G401.6 (cell line): ENCODE data around the gene CDYL.

Experiments
- FAIRE-seq: peaks from 2 replicates; lab custom pipeline; 2012; peaks lifted over from hg19 to GRCh38; lab: Jason Lieb, UNC

Gene CDYL

DNA sequence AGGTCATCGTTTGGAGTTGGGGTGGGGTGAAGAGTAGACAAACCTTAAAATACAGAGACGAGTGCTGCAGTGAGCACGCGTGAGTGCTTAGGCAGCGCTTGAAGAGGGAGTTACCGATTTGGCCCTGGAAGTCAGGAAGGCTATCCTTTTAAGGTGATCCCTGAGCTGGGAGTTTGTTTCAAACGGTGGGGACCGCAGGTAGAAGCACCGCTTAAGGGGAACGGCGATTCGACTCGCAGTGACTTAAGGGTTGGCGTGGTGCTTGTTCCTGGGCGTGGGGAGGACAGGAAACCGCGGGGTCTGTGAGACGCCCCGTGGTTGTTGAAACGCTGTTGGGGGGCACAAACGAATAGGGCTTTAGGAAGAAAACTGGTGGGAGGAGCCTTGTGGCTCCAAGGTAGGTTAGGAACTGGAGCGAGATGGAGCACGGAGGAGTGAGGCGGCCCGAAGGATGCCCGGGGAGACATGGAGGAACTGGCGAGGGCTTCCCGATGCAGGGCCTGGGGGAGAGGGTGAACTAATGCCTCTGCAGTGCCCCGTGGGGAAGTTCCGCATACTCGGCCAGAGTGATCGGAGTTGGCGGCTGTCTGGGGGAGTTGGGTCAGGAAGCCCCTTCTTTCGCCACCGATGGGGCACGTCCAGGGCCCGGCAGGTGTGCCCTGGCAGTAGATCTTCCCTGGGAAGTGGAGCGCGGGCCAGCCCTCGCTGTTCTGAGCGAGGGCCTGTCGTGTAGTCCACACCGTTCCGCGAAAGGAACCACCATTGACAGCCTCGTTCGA lies 1.3 kb upstream of the CDYL start:
- no peak for FAIRE-seq

DNA sequence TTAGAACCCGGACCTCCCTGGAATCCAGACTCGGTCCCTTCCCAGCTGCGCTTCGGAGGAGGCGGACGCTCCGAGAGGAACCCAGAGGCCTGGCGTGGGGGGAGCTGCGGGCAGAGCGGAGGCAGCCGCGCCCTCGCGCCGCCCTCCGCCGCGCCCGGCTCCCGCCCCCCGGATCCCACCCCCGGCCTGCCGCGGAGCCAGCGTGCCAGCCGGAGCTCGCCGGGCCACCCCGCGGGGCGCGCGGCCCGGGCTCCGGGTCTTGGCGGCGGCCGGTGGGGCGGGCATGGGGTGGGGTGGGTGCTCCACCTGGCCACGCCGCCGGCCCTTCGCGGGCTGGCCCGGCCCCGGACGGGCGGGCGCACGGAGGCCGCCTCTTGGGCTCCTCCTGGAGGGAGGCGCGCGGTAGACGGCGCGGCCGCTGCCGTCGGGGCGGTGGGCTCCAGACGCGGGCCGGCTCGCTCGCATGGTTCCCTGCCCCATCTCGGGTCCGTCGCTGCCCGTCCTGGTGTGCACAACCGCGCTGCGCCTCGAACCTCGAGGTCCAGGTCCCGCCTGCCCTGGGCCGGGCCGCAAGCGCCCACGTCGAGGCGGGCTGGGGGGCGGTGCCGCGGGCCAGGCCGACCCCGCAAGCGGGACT lies 592 bp upstream of the CDYL start:
- no peak for FAIRE-seq

DNA sequence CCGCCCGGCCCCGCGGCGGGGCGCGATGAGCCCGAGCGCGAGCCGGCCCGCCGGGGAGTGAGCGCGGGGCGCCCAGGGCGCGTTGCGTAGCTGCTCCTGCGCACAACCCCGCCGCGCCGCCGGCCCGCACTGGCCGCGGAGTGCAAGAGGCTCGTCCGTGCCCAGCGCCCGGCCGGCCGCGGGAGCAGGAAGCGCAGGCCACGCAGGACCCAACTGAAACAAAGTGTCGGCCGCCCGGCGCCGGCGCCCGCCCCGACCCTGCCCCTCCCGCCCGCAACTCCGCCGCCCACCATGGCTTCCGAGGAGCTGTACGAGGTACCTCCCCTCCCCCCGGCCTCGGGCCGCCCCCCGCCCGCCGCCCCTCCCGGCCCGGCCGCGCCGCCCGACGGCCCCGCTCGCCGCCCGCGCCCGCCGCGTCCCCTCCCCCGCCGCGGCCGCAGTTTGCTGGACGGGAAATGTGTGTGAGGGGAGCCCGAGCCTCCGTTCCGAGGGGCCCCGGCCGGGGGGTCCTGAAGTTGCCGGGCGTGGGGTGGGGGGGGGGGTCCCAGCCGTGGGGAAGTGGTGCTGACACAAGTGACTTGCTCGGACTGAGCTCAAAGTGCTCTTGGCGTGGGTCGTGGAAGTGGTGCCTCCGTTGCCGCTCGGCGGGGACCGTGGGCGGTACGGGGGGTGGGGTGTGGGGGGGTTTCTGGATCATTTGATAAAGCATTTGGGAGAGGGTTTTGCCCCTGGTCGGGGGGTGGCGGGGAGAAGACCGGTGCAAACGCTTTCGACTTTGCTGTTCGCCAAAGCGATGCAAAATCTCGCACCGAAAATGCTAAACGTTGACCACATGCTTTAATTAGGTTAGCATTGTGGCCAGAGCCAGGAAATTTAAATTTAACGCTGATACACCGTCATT lies 539 bp downstream of the CDYL start:
- no peak for FAIRE-seq

DNA sequence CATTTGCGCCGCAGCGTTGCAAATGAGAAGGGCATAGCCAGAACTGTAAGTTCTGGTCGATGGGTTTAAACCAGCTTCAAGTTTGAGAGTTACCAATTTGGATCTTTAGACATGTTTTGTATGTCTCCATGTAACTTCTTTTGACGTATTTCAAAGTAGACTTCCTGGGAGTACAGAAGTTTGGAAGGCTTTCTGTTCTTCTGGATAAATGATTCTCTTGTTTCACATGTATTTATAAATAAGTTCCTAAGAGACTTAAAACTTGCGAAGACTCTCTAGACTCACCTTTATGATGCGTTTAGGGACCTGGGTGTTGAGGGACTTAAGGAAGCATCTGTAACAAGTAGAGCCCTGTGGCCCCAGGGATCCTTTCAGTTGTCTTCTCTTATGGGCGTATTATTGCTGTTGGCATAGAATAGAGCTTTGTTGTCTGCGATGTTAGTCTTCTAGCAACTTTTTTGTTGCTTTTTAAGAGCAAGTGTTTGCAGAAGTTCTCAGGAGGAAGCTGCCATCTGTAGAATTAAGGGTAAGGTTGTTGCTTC lies 1.3 kb downstream of the CDYL start:
- no peak for FAIRE-seq

DNA sequence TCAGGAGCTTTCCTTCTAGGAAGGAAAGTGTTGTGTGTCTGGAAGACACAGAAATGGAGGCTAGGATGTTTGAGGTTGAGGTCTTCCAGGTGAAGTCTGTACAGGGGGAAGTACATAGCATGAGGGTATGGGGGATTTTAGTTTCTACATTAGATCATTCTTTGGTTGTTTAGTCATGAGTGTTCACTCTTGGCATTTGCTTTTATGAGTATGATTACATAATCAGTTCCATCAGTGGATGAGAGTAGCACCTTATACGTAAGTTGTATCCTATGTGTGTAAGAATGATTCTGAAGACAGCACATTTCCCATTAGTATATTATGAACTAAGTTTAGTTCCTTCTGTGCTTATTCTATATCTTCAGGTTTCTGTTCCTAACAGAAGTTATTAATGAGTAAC lies 1.9 kb downstream of the CDYL start:
- no peak for FAIRE-seq

DNA sequence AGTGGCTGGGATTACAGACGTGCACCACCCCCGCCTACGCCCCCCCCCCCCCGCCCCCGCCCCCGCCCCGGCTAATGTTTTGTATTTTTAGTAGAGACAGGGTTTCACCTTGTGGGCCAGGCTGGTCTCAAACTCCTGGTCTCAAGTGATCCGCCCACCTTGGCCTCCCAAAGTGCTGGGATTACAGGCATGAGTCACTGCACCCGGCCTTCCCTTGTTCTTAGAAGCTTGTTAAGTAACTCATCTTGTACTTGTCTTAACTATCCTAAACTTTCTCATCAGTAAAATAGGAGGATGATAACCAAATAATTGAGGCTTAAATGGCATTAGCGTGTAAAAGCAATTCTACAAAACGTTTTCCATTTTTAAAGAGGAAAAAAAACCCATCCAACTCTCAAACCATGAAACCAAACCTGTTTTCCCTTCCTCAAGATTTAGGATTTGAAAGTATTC lies 4.2 kb downstream of the CDYL start:
- FAIRE-seq = no peak

DNA sequence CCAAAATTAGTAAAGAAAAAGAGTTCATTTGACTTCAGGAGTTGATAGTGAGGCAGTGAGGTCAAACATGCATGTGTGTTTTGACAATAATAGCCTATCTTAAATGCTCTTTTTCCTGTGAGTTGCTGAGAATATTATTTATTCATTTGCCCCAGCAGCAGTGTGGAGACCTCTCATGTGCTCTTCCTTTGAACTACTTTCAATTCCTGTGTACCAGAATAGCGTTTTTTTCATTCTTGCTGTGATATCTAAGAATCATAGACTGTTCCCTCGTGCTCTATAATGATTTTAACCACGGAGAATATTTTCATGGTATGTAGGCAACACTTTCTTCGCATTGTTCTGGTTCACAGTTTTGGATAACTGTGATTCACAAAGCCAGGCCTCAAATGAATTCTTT lies 5.2 kb downstream of the CDYL start:
- no peak for FAIRE-seq

DNA sequence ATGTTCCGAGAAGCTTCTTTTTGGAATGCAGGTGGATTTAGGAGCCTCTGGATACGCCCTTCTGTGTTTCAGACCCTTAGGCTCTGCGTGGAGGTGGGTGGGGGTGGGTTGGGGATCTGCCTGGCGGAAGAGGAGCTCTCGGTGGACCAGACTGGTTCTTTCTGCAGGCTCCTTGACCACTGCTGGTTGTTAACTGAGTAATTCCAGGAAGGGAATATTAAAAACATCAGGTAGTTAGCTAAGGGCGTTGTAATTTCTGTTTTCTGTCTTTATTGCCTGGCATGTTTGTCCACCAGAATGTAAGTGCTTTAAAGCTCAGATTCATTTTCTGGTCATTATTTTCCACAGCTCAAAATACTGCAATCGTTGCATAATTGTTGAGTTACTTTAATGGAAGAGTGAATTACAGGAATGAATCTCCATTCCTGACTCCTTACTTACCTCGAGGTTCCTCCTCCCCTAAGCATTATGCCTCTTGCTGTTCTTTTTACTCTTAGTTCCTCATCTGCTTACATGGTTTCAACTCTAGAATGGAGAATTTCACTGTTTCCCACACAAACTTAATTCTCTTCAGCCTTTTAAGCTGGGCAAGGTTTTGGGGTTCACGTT lies 5.9 kb downstream of the CDYL start:
- FAIRE-seq = no peak

DNA sequence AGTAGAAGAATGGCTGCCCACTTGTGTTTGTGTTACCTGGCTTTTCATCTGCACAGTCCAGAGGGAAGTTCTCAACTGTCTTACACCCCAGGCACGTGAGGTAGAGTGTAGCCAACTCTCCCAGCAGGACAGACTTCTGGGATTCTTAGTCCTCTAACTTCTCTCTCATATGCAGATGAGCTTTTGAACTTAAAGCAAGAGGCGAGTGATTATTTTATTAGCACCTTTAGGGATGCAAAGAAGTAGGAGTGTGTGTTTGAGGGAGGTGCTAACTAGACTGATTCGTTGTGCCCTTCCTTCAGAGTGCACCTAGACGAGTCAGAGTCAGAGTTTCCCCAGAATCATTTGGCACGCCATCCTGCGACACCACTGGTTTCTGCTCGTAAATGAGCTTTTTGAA lies 10.8 kb downstream of the CDYL start:
- FAIRE-seq = no peak

DNA sequence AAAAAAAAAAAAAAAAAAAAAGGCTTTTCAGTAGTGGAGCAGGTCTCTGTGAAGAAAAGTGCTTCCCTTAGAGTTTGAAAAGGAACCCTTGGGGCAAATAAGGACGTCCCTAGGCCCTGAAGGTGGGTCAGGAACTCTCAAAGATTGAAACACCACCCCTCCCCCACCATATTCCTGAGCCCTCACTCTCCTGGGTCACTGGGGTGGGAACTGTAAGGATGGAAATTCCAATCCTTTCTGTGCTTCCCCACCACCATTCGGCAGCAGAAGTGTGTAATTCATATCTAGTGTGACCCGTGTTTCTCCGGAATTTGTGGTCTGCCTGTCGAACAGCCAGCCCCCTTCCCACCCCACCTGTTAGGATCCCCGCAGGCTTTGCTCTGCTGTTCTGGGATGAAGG lies 12.3 kb downstream of the CDYL start:
- no peak for FAIRE-seq

DNA sequence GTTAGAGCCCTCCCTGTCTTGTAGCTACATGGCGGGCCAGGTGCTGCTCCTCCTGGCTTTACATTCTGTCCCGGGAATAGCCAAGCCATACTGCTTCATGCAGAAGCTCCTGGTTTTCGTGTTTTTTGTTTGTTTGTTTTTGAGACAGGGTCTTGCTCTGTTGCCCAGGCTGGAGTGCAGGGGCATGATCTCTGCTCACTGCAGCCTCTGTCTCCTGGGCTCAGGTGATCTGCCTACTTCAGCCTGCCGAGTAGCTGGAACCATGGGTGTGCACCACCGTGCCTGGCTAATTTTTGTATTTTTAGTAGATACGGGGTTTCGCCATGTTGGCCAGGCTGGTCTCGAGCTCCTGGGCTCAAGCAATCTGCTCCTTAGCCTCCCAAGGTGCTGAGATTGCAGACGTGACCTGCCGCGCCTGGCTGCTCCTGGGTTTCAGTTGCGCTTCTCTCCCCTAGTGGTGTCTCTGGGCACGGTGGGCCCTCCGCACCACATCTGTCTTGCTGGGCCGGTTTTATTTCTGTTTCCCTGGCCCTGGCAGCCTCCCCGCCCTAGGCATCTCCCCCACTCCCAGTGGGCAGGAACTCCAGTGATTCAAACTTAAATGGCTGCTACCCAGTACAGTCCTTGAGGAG lies 12.9 kb downstream of the CDYL start:
- no peak for FAIRE-seq

DNA sequence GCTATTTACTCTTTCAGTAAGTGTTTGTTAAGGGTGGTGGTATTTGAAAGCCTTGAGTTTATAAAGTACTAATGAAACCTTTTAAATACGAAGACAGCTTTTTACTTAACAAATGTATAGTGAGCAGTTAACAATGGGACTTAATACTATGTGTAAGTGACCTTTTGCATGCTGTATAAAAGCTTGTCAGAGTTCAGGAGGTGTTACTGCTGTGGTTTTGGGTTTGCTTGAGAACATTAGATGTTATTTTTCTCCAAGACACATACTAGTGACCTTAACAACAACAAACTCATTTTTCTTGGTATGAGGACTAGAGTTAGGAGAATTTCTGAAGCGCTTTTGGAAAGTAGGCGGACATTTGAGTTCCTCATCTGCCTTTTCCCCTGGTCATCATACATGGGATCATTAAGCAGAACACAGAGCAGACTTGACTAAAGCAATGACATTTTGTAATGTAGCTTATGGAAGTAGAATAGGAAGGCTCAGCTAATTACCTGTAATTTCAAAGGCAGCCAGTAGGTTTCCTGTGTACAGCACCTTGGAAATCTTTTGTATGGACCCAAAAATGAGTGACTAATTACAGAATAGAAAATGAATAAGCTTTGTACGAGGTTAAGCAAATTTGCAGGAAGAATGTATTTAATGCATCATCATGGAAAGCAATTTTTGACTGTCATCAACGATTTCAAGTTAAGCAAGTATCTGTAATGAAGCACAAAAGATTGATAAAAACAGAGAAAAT lies 14.1 kb downstream of the CDYL start:
- no peak for FAIRE-seq

DNA sequence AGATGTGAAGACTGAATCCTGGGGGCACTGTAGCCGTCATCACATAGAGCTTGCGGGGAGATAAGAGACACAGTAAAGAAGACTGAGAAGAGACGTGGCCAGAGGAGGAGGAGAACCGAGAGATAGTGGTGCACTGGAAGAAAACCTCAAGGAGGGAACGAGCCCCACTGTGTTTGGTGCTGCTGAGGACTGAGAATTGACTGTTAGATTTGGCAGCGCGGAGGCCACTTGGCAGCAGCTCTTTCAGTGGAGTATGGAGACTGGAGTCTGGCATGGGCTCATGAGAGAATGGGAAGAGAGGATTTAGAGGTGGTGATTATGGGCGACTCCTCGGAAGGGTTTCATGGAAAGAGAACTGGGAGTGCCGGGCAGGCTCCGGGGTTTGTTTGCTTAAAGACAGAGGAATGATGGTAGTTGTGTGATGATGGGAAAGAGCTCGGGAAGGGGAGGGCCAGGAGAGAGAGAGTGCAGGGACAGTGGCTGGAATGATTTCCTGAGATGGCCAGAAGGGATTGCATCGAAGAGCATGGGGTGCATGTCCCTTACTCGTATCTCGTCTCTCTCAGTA lies 18.0 kb downstream of the CDYL start:
- FAIRE-seq = no peak

DNA sequence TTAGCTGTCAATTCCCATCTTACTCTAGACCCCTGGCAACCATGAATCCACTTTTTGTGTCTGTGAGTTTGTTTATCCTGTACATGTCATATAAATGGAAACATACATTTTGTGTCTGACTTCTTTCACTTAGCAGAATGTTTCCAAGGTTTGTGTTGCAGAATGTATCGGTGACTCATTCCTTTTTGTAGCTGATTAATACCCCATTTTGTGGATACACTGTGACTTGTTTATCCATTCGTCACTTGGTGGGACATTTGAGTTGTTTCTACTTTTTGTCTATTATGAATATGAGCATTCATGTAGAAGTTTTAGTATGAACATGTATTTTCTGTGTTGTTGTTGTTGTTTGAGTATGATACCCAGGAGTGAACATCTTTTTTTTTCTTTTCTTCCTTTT lies 21.4 kb downstream of the CDYL start:
- FAIRE-seq = no peak

DNA sequence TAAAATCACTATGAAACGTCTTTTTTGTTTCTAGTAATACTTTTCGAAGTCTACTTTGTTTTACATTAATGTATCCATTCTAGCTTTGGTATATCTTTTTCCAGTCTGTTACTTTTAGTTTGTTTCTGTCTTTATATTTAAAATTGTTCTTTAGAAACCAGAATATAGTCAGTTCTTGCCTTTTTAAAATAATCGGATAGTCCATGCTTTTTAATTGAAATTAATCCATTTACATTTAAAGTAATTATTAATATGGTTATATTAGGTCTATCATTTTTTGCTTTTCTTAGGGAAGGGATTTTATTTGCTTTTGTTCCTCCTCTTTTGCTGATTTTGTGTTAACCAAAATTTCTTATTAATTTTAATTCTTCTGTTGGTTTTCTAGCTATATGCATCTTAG lies 23.7 kb downstream of the CDYL start:
- FAIRE-seq = peak; percentile 8

DNA sequence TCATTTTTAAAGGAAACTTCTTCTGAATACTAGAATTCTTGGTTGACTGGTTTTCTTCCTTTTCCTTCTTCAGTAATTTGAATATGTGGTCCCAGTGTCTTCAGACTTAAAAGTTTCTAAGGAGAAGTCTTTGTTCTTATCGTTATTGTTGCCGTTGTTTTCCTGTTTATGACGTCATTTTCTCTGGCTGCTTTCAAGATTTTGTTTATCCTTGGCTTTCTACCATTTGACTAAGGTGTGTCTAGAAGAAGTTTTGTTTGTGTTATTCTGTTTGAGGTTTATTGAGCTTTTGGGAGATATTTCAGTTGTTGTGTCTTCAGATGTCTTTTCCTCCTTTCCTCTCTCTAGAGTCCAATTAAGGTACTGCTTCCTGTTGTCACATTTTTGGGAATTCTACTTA lies 24.5 kb downstream of the CDYL start:
- FAIRE-seq = no peak

DNA sequence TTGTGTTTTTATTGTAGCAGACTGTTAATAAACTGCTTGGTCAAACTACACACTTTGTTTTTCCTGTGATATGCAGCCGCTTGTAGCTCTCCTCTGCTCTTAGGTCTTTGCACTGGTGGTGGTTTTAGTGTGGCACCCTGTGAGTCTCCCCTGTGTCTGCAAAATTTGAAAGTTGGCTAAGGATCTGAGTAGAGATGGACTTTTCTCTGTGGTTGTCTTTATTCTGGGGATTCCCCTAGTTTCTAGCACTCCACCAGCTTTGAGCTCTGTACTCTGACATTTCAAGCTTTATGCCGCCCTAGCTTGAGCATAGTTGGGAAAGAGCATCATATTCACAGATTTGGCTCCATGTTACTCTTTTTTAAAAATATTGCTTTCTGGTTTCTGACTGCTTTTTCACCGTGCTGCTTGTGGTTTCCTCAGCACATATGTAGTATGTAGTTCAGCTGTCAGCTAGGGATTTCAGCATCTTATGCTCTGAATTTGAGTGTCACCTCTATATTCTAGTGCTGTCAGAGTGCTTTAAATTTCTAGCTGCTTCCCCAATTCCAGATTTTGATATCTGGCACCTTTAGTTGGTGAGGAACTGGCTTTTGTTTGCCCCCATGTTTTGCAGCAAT lies 25.4 kb downstream of the CDYL start:
- FAIRE-seq = no peak

DNA sequence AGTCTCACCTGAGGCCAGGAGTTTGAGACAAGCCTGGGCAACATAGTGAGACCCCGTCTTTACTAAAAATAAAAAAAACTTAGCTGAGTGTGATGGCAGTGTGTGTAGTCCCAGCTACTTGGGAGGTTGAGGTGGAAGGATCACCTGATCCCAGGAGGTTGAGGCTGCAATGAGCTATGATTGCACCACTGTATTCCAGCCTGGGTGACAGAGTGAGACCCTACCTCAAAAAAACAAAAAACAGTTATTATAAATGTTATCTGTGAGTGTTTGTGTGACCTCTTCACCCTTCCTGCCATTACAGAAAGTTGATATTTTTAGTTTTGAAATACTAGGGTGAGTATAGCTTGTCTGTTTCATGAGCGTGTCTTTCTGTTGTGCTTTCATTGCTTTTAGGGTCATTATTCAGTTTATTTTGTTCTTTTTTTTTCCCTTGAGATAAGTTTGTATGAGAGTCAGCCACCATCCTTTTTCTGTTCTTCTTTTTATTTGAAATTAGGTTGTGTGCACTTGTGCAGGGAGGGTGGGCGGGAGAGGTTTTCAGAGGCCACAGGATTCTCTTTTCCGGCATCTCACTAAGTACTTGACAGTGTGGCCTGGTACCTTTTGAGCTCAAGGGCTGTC lies 26.2 kb downstream of the CDYL start:
- FAIRE-seq = no peak

DNA sequence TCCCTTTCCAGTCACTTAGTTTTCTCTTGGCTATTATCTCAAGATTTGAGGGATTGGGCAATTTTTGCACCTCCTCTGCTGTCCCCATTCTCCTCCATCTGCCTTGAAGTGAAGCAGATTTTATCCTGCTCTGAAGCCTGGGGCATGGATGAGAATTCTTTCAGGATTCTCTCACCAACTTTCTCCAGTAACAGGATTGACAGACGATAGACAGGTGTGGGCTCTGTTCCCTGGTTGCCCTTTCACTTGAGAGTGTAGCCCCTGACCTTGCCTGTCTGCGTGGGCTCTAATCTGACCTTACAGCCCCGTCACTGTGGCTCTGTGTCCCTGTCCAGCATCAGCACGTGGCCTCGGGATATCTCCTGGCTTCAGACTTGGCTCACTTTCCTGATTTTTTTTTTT lies 27.1 kb downstream of the CDYL start:
- no peak for FAIRE-seq

DNA sequence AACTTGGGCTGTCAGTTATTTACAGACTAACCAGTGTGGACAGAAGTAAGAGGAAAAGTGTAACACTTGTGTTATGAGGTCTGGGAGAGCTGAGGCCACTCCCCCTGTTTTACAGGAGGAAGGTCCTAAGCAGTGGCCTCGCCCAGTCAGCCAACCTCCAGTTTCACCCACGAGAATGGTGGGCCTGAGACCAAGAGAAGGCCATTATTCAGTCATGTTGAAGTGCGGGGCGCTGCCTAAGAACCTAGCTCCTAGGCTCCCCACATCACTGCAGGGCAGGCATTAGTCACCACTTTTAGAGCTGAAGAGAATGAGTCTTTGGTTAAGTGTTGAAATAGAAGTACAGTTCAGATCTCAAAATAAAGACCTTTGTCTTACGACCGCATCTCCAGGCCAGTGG lies 27.9 kb downstream of the CDYL start:
- FAIRE-seq = no peak
